Stimulated activated CD8-positive, alpha-beta memory T cell treated with anti-CD3 and anti-CD28 coated beads, Interleukin-12 subunit alpha, Interleukin-12 subunit beta, amount 100 ng/mL, for 1 hour (primary cell): ENCODE data around the gene SNIP1.
"Not testable (repeated sequence)": the region's sequence is repeated elsewhere in the genome, so short reads cannot be mapped to it uniquely, and the experiment has no call there.

Experiments
- DNase-seq: peaks from one replicate; pipeline ENCODE4 v3.0.0-alpha.2; 2020; ENCODE audit warnings: low read depth

Gene SNIP1

GRCh38 chr1:37513795-37514349 lies 40.2 kb downstream of the SNIP1 start:
- DNase-seq, result no peak

- no peak for DNase-seq
These were observed 44.9 kb downstream of the SNIP1 start for GRCh38 chr1:37509181-37509580.

- no peak for DNase-seq
These were observed 47.4 kb downstream of the SNIP1 start for GRCh38 chr1:37506740-37507139.

- not testable (repeated sequence) for DNase-seq
These were observed 51.3 kb downstream of the SNIP1 start for GRCh38 chr1:37502791-37503190.

GRCh38 chr1:37502104-37502503 lies 52.0 kb downstream of the SNIP1 start:
- no peak for DNase-seq

GRCh38 chr1:37501661-37502060 lies 52.4 kb downstream of the SNIP1 start:
- DNase-seq, result no peak

GRCh38 chr1:37498872-37499617 lies 55.0 kb downstream of the SNIP1 start:
- DNase-seq, result no peak

GRCh38 chr1:37497832-37498231 lies 56.3 kb downstream of the SNIP1 start:
- DNase-seq, result no peak

GRCh38 chr1:37495875-37496274 lies 58.2 kb downstream of the SNIP1 start:
- no peak for DNase-seq

GRCh38 chr1:37493336-37494098 lies 60.6 kb downstream of the SNIP1 start:
- no peak for DNase-seq

GRCh38 chr1:37487619-37487984 lies 66.5 kb downstream of the SNIP1 start:
- no peak for DNase-seq

GRCh38 chr1:37486680-37487618 lies 67.1 kb downstream of the SNIP1 start:
- DNase-seq, result peak; percentile 66

GRCh38 chr1:37485902-37486679 lies 68.0 kb downstream of the SNIP1 start:
- no peak for DNase-seq
